Epithelial cell of esophagus (primary cell): ENCODE results near the gene SYNGR4.
A peak's percentile ranks its signal among the peaks of the same experiment; 100 is the strongest.

ENCODE experiments used
- DNase-seq: peaks from one replicate; pipeline ENCODE4 v3.0.0; 2010; ENCODE audit warnings: low read depth
- H3K4me3 ChIP-seq: 2 replicates; pipeline ENCODE4 v1.5.1; 2011; ENCODE audit warnings: mild to moderate bottlenecking, low read length, control low read depth
- CTCF ChIP-seq: IDR thresholded peaks from 2 replicates; pipeline ENCODE4 v1.5.1; 2011; ENCODE audit warnings: low read depth, mild to moderate bottlenecking, low read length, control low read depth, inconsistent platforms; ENCODE audit not compliant: insufficient read depth; ENCODE audit errors: missing control alignments

Gene SYNGR4

DNA sequence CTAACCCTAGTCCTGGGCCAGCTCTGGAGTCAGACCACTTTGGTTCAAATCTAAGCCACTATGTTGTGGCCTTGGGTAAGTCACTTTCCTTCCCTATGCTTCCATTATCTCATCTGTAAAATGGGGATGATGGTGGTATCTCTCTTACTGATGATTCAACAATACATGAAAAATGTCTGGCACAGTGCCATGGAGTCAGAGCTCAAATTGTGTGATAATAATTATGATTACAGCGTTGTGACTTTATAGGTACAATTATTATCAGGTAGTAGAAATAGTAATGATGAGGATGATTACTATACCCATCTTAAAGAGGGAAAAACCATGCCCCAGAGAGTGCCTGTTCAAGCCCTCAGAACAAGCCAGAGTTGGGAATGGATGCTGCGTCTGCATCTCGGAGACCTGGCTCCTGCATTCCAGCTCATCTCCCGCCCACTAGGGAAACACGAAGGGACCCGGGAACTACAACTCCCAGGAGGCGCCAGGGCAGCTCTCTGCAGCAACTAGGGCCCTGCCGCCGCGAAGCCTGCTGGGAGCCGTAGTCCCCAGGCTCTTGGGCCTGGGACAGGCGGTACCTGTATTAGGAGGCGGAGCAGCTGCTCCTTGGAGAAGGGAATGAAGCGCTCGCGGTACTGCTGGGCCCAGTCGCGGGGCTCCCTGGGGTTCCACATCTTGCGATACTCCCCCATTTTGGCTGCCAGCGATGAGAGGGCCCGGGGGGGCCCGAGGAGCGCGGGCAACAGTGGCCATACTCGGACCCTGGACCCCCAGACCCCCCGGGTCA is 1.3 kb upstream of the SYNGR4 start:
- DNase-seq, result peak; percentile 98
- peak overlapping the region; percentile 55 for H3K4me3 ChIP-seq
- peak; percentile 19 for TF ChIP-seq CTCF

- DNase-seq, result no peak
- H3K4me3 ChIP-seq, result peak overlapping the region; percentile 55
- TF ChIP-seq CTCF, result no peak
Observed at GRCh38 chr19:48363500-48363809, 712 bp upstream of the SYNGR4 start.

DNA sequence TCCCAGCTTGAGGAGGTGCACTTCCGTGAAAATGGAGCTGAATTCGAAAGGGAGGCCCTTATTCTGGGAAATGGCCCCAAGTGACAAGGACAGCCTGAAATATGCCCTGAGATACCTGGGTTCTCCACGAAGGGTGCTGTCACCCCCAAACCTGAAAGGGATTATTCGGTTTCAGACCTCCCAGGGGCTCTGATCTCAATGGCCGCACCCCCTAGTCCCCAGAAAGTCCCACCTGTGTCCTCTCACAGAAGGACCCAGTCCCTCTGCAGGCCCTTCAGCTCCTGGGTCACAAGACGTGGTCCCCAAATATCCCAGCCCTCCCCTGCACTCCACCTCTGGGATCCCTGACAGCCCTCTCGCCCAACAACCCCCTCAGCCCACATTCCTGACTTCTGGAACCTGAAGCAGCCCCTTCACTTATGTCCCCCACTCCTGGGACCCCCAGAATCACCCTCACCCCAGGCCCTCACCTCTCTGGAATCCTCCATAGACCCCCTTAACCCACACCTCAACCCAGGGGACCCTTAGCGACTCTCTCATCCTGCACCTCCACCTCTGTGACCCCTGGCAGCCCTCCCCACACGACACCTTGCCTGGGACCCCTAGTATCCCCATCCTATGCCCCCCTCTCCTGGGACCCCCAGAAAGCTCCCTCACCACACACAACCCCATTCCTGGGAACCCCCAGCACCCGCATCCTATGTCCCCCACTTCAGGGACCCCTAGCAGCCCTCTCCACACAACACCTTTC is 606 bp downstream of the SYNGR4 start:
- no peak for DNase-seq
- TF ChIP-seq CTCF, result no peak
- H3K4me3 ChIP-seq, result peak overlapping the region; percentile 55

- DNase-seq, result no peak
- no peak overlapping the region for H3K4me3 ChIP-seq
- TF ChIP-seq CTCF, result no peak
Observed at GRCh38 chr19:48365602-48366001, 1.4 kb downstream of the SYNGR4 start.

DNA sequence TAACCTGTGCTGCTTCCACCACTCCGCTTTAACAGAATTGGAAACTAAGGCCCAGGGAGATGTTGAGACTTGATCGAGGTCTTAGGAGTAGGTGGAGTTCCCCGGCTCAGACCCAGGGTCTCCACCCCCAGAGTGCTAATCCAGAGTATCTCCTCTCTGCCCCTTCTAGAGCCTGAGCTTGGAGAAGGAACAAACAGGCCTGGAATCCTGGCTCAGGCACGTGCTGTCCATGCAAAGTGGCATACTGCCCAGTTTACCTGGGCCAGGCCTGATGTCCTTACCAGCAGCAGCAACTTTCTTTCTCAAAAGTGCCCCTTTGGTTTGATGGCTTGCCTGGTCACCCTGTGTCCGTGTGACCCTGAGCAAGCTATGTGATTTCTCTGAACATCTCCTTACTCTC is 3.7 kb downstream of the SYNGR4 start:
- DNase-seq, result no peak

DNA sequence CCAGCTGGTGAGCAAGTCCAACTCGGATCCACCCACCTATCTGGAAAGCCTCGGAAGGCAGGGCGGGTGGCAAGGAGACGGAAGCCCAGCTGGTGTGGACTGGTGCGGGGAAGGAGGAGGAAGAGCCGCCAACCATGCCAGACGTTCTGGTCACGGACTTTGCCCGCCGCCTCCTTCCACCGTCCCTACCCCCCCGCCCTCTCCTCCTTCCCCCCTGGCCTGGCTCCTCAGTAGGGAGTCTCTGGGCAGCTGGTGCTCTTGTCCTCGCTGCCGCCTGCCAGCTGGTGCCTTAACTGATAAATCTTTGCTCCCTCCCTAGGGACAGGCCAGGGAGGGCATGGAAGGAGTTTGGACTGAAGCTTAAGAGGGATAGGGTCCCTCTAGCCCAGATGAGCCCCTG is 4.8 kb downstream of the SYNGR4 start:
- no peak for DNase-seq
- no peak for TF ChIP-seq CTCF
- no peak overlapping the region for H3K4me3 ChIP-seq

More for the DNA sequence above, 3.7 kb downstream of the SYNGR4 start:
- H3K4me3 ChIP-seq, result no peak overlapping the region
- TF ChIP-seq CTCF, result no peak
